Measurements from ENCODE around the gene CAPN2.

CAPN2 gene

GRCh38 chr1:223712194-223712849, at the start of gene CAPN2:
Gene CAPN2 (plus strand): TSS chr1:223712539. CDS start chr1:223712641, 102 bp downstream.
- peak; percentile 50 for DNase-seq (ENCODE audit: low read depth)

GRCh38 chr1:223662943-223663342, 49.4 kb upstream of the CAPN2 start:
- DNase-seq (ENCODE audit: low read depth): no peak

- no peak for DNase-seq (ENCODE audit: low read depth)
Observed at GRCh38 chr1:223664106-223664505, 48.2 kb upstream of the CAPN2 start.

- DNase-seq (ENCODE audit: low read depth): no peak
Observed at GRCh38 chr1:223665592-223666312, 46.6 kb upstream of the CAPN2 start, which contains the start of gene CAPN8. Gene CAPN8 (minus strand): TSS chr1:223665701. CDS start chr1:223665646, 55 bp downstream.

GRCh38 chr1:223667484-223668182, 44.7 kb upstream of the CAPN2 start:
- DNase-seq (ENCODE audit: low read depth): no peak

GRCh38 chr1:223669003-223669795, 43.1 kb upstream of the CAPN2 start:
- no peak for DNase-seq (ENCODE audit: low read depth)

GRCh38 chr1:223670458-223671159, 41.7 kb upstream of the CAPN2 start:
- DNase-seq (ENCODE audit: low read depth): no peak

GRCh38 chr1:223674119-223674890, 38.0 kb upstream of the CAPN2 start:
- no peak for DNase-seq (ENCODE audit: low read depth)

- no peak for DNase-seq (ENCODE audit: low read depth)
Observed at GRCh38 chr1:223678841-223679240, 33.5 kb upstream of the CAPN2 start.

GRCh38 chr1:223680188-223680587, 32.2 kb upstream of the CAPN2 start:
- no peak for DNase-seq (ENCODE audit: low read depth)

- DNase-seq (ENCODE audit: low read depth): no peak
Observed at GRCh38 chr1:223682502-223682901, 29.8 kb upstream of the CAPN2 start.

GRCh38 chr1:223683586-223684487, 28.5 kb upstream of the CAPN2 start:
- DNase-seq (ENCODE audit: low read depth): peak; percentile 18

GRCh38 chr1:223684488-223684792, 27.9 kb upstream of the CAPN2 start:
- DNase-seq (ENCODE audit: low read depth): no peak

- no peak for DNase-seq (ENCODE audit: low read depth)
Observed at GRCh38 chr1:223691121-223691520, 21.2 kb upstream of the CAPN2 start.

- no peak for DNase-seq (ENCODE audit: low read depth)
Observed at GRCh38 chr1:223695014-223695548, 17.3 kb upstream of the CAPN2 start.

GRCh38 chr1:223695941-223696340, 16.4 kb upstream of the CAPN2 start:
- DNase-seq (ENCODE audit: low read depth): no peak

- DNase-seq (ENCODE audit: low read depth): no peak
Observed at GRCh38 chr1:223700388-223700918, 11.9 kb upstream of the CAPN2 start.

GRCh38 chr1:223700942-223701637, 11.2 kb upstream of the CAPN2 start:
- DNase-seq (ENCODE audit: low read depth): no peak

All from T-helper 22 cell (primary cell).